Measurements from ENCODE around the gene NOSTRIN. TPM values are rescaled to one million over a fixed set of nuclear protein-coding genes. Genes with fewer than 3 reads are reported as not detected.
"Not testable (repeated sequence)": the region's sequence is repeated elsewhere in the genome, so short reads cannot be mapped to it uniquely, and the experiment has no call there.

The NOSTRIN gene, protein sequence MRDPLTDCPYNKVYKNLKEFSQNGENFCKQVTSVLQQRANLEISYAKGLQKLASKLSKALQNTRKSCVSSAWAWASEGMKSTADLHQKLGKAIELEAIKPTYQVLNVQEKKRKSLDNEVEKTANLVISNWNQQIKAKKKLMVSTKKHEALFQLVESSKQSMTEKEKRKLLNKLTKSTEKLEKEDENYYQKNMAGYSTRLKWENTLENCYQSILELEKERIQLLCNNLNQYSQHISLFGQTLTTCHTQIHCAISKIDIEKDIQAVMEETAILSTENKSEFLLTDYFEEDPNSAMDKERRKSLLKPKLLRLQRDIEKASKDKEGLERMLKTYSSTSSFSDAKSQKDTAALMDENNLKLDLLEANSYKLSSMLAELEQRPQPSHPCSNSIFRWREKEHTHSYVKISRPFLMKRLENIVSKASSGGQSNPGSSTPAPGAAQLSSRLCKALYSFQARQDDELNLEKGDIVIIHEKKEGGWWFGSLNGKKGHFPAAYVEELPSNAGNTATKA
- polyA plus RNA-seq (ENCODE audit: insufficient read length in 4 of 4): 10 to 100 TPM; 26.3 to 36.1 (median 33.8) TPM

- no peak for DNase-seq (ENCODE audit: low read depth in 4 of 4, low spot score in 3 of 4)
Observed at GRCh38 chr2:168801961-168802858, at the start of gene NOSTRIN. TSS of gene NOSTRIN (plus strand) at chr2:168802637. CDS start at chr2:168802647, 10 bp downstream.

- DNase-seq (ENCODE audit: low read depth in 4 of 4, low spot score in 3 of 4): no peak
Observed at GRCh38 chr2:168753765-168754329, 48.6 kb upstream of the NOSTRIN start.

DNA sequence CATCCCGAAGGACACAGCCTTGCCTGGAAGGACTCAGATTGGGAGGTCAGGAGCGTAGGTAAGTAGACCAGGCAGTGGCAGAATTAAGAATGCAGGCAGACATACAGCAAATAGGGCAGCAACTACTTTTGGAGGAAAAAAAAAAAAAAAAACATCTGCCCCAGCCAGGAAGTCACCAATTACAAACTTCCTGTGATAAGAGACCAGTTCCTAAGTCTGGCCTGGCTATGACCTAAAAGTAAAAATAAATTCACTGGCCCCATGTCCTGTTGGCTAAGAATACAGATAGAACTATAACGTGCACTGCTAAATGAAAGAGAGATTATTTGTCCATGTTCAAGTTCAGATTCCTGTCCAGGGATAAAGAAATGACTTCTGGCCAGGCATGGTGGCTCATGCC lies 45.2 kb upstream of the NOSTRIN start:
- no peak for DNase-seq (ENCODE audit: low read depth in 4 of 4, low spot score in 3 of 4)

- DNase-seq (ENCODE audit: low read depth in 4 of 4, low spot score in 3 of 4): peak in 3 of 4 donors; percentile 28 to 38 (median 33)
Observed at GRCh38 chr2:168758970-168759820, 43.2 kb upstream of the NOSTRIN start.

DNA sequence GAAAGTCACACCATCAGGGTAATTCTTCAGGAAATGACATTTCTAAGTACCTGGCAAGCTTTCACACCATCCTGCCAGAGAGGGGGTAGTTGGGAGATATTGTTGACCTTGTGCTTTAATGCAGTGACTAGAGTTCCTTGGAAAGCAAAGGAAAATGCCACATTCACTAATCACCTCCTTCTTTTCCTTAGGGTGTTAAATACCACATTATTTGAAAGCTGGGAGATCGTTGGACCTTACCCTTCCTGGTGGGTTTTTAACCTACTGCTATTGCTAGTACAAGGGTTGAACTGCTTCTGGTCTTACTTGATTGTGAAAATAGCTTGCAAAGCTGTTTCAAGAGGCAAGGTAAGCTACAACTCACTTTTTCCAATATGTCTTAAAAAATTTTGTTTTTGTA lies 37.0 kb upstream of the NOSTRIN start:
- DNase-seq (ENCODE audit: low read depth in 4 of 4, low spot score in 3 of 4): no peak

DNA sequence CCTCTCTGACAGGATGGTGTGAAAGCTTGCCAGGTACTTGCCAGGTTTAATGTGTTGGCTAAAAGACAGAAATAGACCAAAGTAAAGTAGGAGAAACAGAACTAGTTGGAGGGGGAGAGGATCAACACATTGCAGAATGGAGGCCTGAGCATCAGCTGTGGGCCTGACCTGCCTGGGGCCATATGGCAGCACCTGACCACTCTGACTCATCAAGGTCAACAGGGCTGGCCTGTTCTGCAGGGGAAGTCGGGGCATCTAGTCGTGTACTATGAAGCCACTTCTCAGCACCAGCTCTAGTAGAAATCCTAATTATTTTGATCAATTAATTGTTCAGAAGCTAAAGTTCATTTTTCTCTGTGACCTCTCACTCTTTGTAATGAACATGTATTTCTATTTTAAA lies 35.8 kb upstream of the NOSTRIN start:
- no peak for DNase-seq (ENCODE audit: low read depth in 4 of 4, low spot score in 3 of 4)

DNA sequence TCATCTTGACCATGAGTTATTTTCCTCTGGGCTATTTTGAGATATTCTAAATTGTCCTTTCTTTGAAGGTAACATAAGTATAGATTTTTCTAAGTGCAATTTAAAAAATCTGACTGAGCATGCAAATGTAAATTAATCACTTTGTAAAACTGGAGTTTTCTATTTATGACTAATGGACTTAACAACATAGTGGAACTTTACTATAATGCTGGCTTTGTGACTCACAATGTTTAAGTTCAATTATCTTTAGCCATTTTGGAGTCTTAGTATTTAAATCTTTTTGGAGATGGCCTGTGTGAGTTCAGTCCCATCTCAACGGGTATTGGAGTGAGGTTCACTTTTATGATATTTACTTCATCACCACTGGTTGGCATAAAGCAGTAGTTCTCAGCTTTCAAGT lies 35.2 kb upstream of the NOSTRIN start:
- no peak for DNase-seq (ENCODE audit: low read depth in 4 of 4, low spot score in 3 of 4)

- DNase-seq (ENCODE audit: low read depth in 4 of 4, low spot score in 3 of 4): not testable (repeated sequence)
Observed at GRCh38 chr2:168768357-168768756, 34.1 kb upstream of the NOSTRIN start.

DNA sequence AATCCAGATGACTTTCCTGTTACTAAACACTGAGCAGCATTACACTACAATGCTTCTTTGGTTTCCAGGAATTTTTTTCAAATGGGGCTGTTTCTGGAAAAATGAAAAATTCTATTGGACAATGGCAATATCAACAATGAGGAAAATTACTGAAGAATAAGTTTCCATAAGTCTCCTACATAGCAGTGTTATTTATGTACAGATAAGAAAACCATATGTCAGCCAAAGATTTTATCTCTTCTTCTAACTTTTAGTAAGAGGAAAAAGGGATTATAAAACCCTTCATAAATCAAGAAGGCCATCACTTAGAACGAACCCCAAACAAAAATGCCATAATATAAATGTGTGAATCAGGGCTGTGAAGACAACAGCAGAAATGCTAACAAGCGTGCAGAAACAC lies 31.6 kb upstream of the NOSTRIN start:
- no peak for DNase-seq (ENCODE audit: low read depth in 4 of 4, low spot score in 3 of 4)

- DNase-seq (ENCODE audit: low read depth in 4 of 4, low spot score in 3 of 4): no peak
Observed at GRCh38 chr2:168772704-168773103, 29.7 kb upstream of the NOSTRIN start.

DNA sequence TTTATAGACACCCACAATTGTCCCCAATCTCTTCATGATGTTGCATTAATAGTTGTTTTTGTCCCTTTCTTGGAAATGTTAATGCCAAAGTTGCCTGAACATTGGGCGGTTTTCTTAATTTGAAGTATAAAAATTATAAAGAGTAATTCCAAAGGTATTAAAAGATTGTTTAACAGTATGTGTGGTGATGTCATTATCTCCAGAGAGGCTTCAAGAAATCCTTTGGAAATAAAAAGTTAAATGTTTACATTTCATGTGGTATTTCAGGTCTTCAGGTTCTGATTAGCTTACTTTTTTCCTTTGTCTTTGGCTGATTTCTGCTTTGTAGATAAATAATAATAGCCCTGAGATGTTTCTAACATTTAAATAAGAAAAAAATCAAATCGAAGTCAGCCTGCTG lies 29.3 kb upstream of the NOSTRIN start:
- DNase-seq (ENCODE audit: low read depth in 4 of 4, low spot score in 3 of 4): no peak

DNA sequence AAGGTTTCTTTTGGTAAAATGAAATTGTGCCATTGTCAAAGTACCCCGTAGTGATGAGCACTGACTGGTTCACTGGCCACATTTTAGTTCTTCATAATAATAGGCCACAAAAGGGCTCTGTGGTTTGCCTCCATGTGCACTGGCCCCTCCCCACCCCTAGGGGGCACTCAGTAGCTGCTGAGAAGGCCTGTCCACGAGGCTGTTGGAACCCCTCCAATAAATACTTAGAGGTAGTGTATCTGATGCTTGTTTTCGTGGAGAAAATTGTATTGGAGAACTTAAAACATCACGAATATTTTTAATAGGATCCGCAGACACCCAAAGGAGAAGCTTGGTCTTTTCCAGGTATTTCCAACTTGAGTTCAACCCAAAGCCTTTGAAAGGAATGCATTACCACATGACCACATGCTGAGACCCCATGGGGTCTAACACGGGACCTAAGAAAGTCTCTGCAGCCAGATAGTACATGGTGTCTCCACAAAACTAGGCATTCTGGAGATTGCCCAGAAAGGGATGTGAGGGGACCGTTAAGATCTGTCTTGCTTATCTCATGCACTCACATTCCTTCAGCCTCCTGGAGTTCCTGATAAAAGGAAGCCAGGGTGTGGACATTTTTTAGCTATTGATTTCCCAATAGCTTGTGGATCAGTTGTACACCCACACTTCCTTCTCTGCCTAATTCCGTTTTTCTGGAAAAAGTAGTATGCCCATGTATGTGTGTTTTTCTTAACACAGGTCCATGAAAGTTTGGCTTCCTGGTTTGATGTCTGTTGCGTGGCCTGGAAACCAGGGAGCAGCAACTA lies 28.5 kb upstream of the NOSTRIN start:
- DNase-seq (ENCODE audit: low read depth in 4 of 4, low spot score in 3 of 4): no peak

DNA sequence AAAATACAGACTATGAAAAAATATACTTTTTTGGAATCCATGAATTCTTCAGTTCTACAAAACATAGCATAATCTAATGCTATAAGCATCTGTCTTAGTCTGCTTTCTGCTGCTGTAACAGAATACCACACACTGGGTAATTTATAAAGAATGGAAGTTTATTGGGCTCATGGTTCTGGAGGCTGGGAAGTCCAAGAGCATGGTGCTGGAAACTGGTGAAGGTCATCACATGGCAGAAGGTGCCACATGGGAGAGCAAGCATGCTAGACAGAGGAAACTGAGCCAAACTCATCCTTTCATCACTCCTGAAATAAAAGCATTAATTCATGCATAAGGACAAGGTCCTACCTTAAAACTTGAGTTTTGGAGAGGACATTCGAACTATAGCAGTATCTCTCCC lies 26.6 kb upstream of the NOSTRIN start:
- no peak for DNase-seq (ENCODE audit: low read depth in 4 of 4, low spot score in 3 of 4)

DNA sequence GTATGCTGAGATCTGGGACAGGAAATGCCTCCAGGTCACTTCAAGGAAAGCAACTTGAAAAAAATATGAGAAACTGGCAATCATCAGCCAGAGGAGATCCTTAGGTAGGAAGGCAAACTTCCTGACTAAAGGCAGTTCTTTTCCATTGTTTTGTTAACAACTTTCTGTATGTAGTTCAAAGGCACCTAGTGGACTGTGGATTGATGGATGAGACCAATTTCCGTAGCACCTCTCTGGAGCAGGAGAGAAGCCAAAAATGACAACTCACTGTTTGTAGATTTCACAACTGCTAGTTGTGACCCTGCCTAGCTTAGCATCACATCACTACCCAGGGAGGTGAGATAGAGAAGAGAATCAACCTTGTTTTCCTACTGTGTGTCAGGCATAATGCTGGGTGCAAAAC lies 21.8 kb upstream of the NOSTRIN start:
- no peak for DNase-seq (ENCODE audit: low read depth in 4 of 4, low spot score in 3 of 4)

DNA sequence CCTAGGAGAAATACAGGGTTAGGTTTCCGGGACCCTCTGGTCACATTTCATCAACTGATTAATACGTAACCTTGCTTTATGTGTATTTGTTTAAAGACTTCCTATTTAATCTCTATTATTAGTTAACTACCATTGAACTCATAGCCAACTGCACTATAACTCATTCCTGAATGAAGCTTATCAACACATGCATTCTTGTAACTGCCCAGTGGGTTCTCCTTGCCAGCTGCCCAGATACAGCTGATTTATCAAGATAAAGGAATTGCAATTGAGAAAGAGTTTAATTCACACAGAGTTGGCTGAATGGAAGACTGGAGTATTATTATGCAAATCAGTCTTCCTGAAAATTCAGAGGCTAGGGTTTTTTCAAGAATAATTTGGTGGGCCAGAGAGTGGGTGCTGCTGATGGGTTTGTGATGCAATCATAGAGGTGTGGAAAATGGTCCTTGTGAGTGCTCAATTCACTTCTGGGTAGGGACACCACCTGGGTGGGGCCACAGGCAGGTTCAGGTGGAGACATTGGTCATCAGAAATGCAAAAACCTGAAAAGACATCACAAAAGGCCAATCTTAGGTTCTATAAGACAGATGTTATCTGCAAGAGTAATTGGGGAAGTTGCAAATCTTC lies 21.1 kb upstream of the NOSTRIN start:
- no peak for DNase-seq (ENCODE audit: low read depth in 4 of 4, low spot score in 3 of 4)

GRCh38 chr2:168782271-168782670 lies 20.2 kb upstream of the NOSTRIN start:
- DNase-seq (ENCODE audit: low read depth in 4 of 4, low spot score in 3 of 4): no peak

DNA sequence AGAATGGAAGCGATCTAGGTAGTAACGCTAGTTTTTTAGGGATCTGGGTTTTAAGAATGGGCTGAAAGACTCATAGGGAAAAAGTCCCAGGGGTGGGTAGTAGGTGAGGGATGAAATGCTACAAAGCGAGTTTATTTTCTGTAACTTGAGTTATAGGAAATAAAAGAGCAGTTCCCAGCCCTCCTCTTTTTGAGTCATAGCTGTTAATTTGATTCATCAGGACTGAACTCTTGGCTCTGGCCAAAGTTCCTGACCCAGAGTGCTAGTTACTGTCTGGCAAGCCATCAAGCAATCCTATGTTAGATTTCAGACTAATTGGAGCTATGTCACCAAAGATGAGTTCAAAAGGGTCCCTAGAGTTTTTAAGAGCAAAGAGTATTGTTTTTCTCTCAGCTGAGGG lies 17.4 kb upstream of the NOSTRIN start:
- no peak for DNase-seq (ENCODE audit: low read depth in 4 of 4, low spot score in 3 of 4)

DNA sequence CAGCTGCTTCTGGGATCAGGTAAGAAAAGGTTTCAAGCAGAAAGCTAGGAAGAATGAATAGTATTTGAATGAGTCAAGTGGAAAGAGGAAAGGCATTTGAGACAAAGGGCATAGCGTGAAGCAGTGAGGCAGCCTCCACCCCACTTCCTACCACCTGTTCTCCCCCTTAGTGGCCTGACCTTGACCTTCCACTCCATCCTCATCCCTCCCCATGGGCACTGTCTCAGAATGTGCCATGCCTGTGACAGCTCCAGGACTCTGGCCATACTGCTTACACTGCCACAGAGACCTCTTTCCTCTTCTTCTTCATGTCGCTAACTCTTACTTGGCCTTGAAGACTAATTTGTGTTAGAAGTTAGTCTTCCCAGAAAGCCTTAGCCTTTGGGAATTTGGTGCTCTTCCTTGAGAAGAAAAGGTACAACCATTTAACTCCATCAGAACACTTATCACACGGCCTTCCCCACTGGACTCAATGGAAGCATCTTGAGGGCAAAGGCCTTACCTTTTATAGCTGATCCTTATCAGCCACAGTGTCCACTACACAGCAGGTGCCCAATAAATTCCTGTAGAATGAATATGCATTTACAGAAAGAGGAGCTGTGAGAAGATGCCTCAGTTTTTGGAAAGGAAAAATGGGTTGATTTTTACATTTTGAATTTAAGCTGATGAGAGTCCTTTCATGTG lies 15.2 kb upstream of the NOSTRIN start:
- no peak for DNase-seq (ENCODE audit: low read depth in 4 of 4, low spot score in 3 of 4)

Measured in right renal pelvis (tissue), 4 donors.